Kidney tubule cell (primary cell): ENCODE data around the gene EOLA2.
"Not testable (repeated sequence)": the region's sequence is repeated elsewhere in the genome, so short reads cannot be mapped to it uniquely, and the experiment has no call there.

Experiments used
- DNase-seq: peaks from one replicate; pipeline ENCODE4 v3.0.0-alpha.2; 2018; ENCODE audit warnings: low spot score

EOLA2 gene

DNA sequence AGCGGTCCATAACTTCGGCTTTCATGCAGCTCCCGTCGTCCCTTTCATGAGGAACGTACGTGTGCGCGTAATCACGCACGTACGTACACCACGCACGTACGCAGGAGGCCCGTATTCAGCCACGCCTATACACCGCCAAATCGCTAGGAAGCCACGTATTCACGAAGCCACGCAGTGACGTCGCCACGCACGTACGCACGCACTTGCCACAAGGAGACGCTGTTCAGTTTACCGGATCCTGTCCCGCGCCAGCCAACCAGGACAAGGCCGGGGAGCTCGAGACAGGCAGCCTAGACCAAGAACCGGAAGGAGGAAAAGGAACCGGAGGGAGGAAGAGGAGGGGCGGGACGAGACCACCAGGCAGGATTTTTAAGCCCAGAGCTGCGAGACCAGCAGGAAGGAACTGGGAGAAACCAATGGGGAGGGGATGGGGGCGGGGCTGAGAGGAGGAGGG lies at the start of gene EOLA2:
Gene EOLA2, minus strand, starts transcription at position 65 of the 454 bp plus-strand sequence. CDS start 4,617 bp downstream, outside the sequence.
- peak; percentile 98 for DNase-seq

DNA sequence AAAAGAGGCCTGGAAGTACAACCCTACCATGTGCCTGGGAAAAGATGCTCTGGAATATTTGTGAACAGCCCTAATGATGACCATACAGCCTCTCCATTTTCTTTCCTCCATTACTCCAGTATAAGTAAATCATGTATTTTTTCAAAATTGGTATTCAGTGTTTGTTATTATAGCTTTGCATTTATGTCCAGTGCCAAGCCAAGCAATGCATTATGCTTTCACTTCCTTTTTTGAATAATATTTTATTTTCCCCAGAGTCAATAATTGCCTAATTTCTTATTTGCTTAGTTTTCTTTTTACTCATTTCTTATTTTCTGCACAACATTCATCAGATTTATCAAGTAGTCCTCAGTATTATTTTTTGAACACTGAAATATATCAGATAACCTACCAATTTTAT lies 49.3 kb upstream of the EOLA2 start:
- no peak for DNase-seq

DNA sequence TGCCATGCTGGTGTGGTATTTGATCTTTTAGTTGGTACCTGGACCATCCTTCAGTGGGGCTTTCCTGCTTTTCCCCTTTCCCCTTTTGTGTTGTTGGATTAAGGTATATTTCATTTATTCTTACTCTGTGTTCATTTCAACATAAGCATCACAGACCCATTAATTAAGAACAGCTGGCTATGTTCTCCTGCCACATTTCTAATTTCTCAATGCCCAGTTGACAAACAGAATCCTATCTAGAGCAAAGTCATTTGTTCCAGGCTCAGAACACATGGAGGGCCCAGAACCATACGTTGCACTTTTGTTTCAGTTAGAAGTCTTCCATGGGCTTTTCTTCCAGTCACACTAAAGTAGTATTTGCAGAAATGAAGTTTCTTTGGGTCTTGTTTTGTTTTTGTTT lies 46.1 kb upstream of the EOLA2 start:
- DNase-seq: no peak

DNA sequence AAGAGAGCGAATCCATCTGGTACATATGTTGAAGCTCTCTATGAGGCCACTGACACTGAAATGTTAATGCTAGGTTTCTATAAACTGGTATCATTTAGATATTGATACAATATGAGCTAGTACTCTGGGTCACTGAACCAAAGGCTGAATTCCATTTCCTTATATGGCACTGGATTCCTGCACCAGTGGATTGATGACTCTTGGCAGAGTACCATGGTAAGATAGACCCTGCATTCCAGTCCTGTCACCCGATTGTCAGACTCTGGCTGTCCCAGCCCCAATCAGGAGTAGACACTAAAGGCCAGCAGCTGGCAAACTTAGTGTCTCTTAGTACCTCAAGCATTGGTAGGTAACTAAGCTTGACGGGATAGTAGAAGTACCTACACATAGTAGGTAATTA lies 44.0 kb upstream of the EOLA2 start:
- peak; percentile 40 for DNase-seq

DNA sequence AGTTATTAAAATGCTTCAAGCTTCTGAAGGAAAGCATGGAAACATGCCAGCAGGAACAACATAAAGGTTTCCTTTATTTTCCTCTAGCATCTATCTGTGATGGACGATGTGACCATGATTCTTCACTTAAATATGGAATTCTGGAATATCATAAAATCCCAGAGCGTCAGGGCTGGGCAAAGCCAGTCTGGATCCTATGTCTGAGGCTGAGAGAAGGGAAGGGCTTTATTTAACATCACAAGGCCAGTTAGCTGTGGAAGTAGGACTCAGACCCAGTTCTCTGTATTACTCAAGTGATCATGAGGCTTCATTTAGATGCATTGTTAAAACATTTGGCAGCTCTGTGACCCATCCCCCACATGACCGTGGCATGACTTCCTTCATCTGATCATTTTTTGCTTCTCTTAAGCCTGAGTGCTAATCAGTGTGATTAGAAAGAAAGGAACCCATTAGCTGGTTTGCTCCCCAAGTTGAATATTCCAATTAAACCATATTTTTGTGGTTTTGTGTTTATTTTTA lies 40.9 kb upstream of the EOLA2 start:
- DNase-seq: no peak

DNA sequence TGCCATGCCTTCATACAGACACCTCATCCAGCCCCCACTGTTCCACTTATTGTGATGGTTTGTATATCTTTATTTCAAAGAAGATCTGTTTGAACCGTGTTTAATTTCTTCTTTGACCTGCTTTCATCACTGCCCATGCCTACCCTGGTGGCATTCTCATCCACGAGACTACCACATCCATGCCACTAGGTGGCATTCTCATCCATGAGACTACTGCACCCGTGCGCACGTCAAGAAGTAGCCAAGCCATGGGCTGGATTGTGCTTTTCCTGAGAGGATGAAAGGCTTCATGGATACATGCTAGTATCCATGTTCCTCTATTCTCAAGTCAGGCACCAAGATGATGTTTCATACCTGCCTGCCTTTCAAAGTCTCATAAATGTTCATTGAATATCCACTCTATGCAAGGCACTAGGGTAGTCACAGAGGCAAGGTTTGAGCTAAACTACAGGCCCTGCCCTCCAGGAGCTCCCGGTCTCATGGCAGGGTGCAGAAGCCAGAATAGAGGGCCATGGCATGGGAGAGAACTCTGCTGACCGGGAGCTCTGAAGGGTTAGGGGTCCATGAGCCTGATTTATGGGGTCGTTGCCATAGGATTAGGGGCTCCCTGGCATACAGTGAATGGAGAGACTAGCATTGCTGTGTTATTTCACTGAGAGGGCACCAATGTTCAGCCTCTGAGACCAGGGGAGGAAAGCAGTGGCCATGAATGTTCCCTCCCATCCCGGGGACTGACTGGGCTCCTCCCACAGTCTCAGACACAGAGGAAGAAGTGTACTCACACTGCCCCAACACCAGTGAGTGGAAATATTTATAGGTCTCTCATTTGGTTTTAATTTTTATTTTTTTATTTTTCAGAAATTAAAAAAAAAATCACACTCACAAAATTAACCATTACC lies 24.8 kb upstream of the EOLA2 start:
- DNase-seq: peak; percentile 69

DNA sequence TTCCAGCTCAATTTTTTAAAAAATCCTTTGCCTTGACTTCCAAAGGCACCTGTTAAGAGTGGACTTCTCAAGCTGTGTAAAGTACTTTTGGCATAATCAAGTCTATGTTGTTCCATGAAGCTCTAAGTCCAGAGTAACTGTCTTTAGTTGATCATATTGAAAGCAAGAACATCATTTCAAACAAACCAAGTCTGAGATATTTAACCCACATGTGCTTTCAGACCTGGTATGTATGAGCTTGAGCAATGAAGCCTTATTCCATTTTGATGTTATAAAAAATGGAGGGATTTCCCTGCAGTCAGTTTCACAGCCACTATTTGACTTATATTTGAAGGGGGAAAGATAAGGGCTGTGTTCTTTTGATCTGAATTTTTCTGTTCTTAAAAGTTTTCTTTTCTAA lies 23.7 kb upstream of the EOLA2 start:
- no peak for DNase-seq

DNA sequence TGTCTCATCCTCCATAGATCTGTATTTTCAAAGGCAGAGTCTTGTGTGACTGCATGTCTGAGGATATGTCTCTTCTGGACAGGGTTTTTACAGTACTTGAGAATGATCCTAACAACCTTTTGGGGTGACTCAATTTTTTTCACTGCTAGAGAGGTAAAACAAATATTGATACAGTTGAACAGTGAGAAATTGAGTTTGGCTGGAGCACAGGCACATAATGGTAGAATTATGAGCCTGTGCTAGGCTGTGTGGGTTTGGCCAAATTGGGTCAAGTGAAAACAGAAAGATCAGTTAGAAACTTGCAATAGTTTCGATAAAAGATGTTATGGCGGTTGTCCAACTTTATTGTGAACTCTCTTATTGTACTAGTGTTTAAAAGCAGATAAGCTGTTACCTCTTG lies 23.3 kb upstream of the EOLA2 start:
- DNase-seq: no peak

DNA sequence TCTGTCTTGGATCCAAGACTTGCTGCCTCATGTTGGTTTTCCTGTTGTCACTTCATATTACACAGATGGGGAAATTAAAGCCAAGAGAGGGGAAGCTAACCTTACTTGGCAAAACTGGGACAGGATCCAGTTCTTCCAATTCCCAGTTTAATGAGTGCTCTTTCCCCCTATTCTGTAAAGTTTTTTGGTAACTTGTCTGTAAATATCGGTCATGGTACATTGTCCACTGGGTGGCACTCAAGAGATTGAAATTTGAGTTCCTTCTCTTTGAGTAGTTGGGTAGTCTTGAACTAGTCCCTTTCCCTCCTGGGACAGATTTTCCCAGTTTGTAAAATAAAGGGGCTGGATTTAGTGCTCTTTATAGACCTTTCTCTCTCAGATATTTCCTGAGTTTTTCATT lies 12.4 kb upstream of the EOLA2 start:
- peak; percentile 46 for DNase-seq

DNA sequence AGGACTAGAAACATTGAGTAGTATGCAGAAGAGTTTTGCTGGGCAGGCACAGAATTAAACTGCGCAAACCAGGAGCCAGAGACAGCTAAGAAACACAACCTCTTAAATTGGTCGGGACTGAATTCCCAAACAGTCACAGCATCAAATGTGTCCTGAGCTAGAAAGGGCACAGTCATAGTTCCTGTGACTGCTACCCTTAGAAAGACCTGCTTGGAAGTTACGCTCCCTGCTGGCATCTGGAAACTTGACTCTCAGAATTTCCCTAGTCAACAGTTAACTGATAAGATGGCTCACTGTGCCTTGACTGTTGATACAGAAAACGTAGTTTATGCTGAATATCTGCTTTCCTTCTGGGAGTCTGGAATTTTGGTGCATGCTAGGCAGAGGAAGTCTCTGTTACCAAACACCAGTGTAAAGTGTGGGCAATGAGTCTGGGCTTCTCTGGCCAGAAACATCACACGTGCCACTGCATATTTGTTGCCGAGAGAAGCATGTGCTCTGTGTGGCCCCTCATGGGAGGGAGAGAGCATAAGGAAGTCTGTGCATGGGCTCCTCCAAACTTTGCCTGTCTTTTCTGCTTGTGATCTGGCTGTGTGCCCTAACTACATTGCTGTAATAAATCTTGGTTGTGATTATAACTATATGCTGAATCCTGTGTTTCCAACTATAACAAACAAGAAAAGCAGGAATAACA lies 11.6 kb upstream of the EOLA2 start:
- DNase-seq: no peak

DNA sequence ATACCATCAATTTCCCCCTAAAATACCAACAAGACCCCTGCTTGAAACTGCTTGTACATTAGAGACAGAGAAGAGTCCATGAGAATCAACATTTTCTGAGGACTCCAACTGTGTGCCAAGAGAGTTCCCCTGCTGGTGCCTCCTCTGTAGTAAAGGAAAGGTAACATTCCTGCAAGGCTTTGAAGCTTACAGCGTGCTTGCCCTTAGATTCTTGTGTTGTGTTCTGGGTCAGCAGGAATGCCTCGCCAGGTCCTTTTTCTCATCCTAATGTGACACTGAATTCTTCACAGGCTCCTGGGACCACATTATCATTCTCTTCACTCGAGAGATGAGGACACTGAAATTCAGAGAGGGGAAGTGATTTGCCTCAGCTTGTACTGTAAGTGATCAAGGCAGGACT lies 9.7 kb upstream of the EOLA2 start:
- peak; percentile 51 for DNase-seq

DNA sequence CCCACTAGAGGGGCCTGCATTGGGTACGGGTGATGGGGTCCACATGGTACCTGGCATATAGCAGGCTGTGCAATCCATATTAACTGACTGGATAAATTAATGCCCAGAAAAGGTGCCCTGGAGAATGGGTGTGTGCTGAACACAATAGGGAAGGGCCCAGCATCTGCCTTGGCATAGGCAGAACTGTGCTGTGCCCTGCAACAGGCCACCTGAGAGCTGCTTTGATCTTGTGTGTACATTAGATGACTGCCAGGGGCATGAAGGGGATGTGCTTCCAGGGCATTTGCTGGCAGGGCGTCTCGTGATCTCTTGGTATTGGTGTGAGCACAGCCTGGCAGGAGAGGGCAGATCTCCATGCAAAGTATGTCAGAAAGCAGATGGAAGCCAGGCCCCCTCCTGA lies 8.6 kb upstream of the EOLA2 start:
- DNase-seq: not testable (repeated sequence)

DNA sequence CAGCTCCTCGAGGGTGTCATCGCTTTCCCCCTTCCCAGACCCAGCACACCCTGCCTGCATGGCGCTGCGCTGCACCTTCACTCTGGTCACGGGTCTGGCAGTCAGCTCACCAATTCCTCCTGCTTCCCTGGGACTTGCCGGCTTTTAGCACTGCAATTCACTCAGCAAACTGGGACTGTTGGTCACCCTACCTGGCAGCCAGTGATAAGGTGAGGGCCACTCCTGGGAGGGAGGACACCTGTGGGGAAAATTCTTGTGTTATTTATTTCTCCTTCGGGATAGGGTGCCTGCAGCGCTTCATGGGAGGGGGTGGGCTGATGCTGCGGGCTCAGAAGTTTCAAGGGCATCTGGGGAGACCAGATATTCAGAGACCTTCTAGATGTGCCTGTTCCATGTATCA lies 7.5 kb upstream of the EOLA2 start:
- DNase-seq: not testable (repeated sequence)

DNA sequence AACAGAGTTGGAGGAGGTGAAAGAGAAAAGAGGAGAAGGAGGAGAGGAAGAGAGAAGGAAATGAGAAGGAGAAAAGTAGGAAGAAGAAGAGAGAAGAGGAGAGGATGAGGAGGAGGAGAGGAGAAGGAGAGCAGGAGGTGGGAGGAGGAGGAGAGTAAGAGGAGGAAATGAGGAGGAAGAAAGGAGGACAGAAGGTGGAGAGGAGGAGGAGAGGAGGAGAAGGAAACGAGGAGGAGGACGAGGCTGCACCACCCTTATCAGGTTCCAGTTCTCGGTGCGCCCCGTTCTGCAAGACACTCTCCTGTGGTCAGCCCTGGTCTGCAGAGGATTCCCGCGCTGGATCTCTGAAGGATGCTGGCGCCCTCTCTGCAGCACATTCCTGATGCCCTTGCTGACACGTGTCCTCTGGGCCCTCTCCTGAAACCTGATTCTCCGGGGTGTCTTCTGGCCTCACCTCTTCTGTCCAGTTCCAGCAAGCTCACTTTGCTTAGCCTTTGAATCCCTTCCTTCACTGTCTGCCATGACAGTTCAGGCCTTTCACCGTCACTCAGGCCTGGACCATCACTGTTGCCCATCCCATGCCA lies 6.9 kb upstream of the EOLA2 start:
- DNase-seq: not testable (repeated sequence)

DNA sequence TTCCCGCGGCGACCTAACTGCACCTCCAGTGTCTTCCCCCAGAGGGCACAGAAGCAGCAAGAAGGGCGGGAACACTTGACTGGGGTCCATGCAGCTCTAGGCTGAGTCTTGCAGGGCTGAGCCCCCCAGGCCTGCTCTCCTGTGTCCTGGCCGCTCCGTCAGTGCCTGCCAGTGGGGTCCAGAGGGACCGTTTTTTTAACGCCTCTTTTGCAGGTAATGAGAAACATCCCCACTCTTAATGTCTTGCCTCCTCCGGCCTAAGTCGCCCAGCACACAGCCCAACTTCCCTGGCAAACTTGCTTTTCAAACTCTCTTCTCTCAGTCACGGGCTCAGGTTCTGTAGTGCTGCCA lies 2.4 kb upstream of the EOLA2 start:
- DNase-seq: not testable (repeated sequence)

DNA sequence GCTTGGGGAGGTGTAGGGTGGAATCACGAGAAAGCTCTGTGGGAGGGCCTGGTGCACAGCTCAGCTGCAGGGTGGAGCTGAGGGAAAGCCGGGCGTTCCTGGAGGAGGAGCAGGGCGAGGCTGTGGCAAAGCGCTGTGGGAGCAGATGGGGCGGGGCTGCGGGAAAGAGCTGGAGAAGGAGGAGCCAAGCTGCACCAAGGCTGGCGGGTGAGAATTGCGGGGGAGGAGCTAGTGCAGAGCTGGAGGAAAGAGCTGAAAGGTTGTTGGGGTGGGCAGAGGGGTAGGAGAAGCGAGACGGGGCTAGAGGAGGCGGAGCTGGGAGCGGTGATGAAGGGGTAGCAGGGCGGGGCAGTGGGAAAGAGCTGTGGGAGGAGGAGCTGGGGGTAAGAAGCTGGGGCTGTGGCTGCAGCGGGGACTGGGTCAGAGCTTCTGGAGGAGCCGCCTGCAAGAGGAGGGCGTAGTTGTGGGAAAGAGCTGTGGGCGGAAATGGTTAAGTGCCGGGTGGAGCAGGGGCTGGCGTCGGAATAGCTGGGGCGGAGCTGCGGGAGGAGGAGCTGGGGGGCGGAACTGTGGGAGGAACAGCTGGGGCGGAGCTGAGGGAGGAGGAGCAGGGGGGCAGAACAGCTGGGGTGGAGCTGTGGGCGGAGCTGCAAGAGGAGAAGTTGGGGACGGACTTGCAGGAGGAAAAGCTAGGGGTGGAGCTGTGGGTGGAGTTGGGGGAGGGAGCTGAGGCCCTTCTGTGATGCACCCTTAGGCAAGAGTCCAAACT lies 1.8 kb upstream of the EOLA2 start:
- DNase-seq: peak; percentile 96

DNA sequence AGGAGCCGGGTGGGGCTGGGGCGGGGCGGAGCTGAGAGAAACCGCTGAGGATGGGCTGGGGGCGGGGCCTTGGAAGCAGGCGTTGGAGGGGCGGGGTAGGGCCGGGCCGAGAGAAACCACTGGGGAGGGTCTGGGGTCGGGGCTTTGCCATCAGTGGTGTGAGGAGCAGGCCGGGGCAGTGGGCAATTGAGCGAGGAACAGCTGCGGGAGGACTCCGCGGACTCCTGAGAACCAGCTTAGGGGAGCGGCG lies 1.3 kb upstream of the EOLA2 start:
- DNase-seq: no peak

DNA sequence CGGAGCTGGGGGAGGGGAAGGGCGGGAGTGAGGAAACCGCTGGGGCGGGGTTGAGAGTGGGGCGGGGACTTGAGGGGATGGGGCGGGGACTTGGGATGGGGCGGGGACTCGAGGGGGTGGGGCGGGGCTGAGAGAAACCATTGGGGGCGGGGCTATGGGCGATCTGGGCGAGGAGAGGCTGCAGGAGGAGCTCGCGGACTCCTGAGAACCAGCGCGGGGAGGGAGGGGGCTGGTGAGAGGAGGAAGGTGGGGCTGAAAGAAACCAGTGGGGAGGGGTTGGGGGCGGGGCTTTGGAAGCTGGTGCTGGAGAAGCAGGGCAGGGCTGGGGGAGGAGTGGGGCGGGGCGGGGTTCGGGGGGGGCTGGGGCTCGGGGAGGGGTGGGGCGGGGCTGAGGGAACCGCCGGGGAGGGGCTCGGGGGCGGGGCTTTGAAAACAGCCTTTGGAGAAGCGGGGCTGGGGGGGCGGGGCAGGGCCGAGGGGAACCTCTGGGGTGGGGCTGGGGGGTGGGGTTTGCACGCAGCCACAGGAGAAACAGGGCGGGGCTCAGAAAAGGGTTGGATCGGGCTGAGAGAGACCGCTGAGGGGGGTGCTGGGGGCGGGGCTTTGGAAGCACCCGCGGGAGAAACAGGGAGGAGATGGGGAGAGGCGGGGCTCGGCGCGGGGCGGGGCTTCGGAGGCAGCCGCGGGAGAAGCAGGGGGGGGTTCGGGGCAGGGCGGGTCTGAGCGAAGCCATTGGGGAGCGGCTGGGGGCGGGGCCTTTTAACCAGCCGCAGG lies 777 bp upstream of the EOLA2 start:
- peak; percentile 89 for DNase-seq

DNA sequence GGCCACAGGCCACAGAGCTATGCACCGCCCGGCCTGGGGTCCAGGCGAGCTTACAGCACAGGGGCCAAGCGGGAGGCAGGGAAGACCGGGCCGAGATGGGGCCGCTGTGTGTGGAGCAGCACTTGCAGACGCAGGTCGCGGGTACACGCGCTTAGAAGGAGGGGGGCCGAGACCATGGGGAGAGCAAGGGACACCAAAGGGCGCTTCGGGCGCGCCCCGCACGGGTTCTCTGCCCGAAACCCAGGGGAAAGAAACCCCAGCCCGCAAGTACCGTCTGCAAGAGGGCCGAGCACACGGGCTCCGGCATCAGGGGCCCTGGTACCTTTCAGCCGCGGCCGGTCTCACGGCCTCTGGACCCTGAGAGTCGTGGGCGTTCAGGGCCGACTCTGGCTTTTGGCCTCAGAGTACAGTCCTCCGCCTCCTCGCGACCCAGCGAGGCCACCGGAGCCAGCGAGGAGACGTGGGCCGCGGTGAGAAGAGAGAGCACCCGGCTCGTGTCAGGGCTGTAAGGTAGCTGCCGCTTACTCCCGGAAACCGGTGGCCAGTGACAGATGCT lies 342 bp downstream of the EOLA2 start:
- no peak for DNase-seq

DNA sequence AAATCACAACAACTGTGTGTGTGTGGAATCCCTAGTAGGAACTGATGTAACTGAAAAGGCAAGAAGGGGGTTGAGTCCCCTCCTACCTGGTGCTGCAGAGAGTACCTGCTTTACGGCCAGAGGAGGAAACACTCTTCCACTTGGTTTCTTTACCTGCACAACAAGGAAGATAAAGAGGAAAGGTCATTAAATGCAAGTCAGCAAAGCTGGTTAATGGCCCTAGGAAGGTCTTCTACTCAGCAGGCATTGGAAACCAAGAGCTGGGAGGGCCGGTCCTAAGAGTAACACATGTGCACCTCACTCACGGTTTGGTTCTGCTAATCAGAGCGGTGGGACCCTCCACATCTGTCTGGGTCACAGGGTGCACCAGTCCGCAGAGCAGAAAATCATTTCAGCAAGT lies 963 bp downstream of the EOLA2 start:
- DNase-seq: not testable (repeated sequence)

DNA sequence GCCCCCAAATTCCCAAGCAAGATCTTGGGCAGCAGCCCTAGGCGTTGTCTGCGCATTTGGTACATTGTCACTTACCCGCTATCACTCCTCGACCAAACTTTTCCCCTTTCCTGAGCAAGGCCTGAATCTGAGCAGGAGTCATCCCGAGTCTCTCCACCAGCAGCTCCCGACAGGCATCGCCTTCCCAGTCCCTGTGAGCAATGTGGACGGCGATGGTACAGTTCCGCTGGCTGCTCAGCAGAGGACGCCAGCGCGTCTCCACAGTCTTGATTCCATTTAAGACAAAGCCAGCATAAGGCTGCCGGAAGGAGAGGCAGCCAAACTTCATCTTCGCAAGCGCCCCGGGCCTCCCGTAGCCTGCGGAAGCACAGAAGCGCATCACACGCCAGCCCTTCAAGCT lies 4.7 kb downstream of the EOLA2 start:
- not testable (repeated sequence) for DNase-seq
